ENCODE measurements around the gene URM1.

URM1 gene

GRCh38 chr9:128385496-128386460, 14.6 kb downstream of the URM1 start:
- DNase-seq (ENCODE audit: low spot score): no peak

GRCh38 chr9:128388150-128388549, 17.0 kb downstream of the URM1 start:
- no peak for DNase-seq (ENCODE audit: low spot score)

DNA sequence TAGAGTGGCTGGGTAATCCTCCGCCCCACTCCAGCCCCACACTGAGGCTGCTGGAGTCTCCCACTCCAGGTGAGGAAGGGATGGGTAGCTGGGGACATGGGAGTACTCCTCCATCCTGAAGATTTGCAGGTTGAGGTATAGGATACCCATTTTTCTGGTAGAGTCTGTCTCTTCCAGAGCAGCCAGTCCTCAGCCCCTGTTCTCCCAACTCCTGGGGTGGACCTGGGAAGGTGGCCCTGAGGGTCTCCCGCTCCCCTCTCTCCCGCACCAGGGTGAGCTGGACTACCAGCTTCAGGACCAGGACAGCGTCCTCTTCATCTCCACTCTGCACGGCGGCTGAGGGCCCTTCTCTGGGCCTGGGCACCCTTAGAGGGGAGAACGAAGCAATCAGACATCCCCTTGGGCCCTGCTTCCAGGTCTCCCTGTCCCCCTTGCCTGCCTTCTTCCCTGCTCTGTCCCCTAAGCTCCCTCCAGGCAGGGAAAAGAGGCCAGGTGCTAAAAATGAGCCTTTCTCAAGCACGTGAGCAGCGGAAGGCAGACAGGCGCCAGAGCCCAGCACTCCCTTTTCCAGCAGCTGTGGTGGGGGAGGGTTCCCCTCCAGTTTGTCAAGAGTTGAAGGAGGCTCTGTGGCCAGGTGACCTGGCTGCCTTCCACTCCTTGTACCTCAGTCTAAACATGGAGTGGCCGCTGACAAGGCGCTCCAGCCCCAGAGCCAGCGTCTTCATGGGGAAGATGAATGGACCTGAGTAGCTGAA, 18.4 kb downstream of the URM1 start:
- DNase-seq (ENCODE audit: low spot score): no peak

GRCh38 chr9:128390150-128390812, 19.1 kb downstream of the URM1 start:
- no peak for DNase-seq (ENCODE audit: low spot score)

DNA sequence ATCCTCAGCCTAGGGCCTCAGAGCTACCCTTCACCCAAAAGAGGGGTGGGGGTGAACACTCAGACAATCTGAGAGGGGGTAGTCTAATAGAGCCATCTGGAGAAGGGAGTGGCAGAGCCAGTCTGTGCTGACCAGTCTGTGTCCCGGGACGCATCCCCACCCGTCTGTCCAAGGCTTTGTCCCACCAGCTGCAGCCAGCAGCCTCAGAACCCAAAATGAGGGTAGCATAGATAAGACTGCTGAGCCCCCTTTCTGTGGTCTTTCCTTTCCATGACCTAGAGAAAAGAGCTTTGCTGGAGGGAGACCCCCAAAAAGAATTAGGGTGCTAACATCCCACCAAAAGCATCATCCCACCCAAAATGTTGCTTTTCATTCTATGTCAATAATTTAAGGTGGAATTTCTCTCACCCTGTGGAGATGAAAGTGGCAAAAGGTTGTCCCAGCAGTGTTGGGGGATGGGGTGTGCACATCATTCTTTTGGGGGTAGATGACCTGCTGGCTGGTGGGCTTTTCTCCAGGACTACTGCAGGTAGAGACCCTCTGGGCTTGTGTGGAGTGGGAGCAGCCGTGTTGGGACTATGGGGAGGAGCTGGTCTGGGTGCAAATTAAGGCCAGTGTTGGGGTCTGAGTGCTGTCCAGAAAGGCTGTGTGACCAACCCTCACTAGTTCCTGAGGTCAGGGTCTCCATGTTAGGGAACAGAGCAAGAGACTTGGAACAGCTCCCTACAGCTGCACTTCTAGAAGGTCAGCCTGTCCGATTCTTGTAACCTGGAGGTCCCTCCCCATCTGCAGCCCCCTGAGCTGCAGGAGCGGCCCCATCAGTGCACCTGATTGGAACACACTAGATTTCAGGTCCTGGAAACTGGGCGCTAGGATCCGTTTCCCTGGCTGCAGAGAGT, 19.9 kb downstream of the URM1 start:
- DNase-seq (ENCODE audit: low spot score): no peak

DNA sequence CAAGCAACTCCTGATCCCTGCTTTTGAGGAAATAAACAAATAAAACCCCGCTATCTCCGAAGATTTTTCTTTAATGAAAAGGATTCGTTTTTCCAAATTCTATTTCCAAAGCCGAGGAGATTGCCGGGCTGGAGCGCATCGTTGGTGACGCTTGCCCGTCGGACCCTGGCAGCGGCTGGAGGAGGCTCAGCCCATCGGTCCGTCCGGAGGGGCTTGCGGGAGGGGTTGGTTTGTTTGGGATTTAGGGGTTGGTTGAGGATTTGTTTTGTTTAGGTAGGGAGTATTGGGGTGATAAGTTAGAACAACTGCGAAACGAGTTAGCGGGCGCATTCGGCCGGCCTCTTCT, 20.8 kb downstream of the URM1 start:
- no peak for DNase-seq (ENCODE audit: low spot score)

DNA sequence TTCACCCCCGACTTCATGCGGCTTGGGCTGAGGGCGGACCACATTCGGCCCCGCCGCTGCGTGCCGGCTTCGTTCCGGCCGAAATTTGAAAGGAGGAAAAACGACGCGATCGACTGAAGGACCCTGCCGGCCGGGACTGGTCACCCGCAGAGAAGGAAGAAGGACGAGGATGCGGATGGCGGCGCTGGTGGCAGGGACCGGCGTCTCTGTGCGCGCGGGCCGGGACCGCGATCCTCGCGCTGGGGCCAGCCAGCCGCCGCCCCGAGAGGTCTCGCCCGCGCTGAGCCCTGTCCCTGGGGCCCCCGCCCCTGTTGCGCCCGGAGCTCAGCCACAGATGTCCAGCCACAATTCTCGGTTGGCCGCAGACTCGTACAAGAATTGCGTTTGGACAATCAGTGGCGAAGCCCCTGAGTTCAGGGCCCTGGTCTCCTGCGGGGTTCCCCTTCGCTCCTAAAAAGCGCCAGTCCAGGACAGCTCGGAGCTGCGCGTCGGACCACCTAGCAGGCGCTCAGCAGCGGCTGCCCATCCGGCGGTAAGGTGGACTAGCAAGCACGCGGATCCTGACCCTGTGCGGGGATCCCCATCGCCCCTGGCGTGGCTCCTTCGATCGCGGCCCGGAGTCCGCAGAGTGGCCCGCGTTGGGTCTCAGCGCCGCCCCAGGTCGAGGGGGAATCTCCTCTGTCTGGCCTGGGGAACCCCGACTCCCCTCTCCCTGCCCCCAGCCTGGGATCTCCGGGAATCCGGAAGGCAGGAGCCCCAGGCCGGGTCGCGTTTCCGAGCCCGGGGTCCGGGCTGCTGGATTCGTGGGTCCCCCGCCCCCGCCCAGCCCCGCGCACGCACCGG, 21.3 kb downstream of the URM1 start:
- no peak for DNase-seq (ENCODE audit: low spot score)

- DNase-seq (ENCODE audit: low spot score): no peak
Observed at GRCh38 chr9:128393145-128393775, 22.1 kb downstream of the URM1 start.

- DNase-seq (ENCODE audit: low spot score): no peak
Observed at GRCh38 chr9:128393970-128394369, 22.8 kb downstream of the URM1 start.

GRCh38 chr9:128394379-128395168, 23.4 kb downstream of the URM1 start:
- DNase-seq (ENCODE audit: low spot score): no peak

- no peak for DNase-seq (ENCODE audit: low spot score)
Observed at GRCh38 chr9:128396970-128397613, 25.9 kb downstream of the URM1 start.

DNA sequence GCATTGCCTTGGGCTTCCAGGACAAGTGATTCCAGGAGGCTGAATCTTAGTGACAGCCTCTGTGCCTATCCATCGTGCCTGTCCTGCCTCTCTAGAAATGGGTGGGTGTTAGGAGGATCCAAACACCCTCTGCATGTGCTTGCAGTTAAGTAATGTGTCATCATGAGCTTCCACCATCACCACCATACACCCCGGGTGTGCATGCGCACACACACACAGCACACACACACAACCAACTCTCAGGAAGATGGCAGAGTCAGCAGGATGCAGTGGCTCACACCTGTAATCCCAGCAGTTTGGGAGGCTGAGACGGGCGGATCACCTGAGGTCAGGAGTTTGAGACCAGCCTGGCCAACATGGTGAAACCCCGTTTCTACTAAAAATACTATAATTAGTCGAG, 26.7 kb downstream of the URM1 start:
- no peak for DNase-seq (ENCODE audit: low spot score)

DNA sequence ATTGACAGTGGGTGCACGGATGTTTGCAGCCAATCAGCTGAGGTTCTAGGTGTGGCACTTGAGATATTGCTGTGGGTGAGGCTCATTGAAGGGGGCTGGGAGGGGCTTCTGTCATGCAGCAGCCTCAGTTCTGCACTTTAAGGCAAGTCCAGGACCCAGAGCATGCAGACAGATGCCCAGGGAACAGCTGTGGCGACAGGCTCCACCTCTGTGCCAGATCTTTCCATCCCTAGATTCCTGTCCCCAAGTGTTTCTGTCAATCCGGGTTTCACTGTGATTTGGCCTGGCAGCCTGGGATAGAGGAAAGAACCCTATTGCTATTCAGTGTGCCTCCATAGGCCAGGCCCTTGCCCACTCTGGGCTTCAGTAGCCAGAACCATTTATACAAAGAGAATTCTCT, 28.7 kb downstream of the URM1 start:
- no peak for DNase-seq (ENCODE audit: low spot score)

DNA sequence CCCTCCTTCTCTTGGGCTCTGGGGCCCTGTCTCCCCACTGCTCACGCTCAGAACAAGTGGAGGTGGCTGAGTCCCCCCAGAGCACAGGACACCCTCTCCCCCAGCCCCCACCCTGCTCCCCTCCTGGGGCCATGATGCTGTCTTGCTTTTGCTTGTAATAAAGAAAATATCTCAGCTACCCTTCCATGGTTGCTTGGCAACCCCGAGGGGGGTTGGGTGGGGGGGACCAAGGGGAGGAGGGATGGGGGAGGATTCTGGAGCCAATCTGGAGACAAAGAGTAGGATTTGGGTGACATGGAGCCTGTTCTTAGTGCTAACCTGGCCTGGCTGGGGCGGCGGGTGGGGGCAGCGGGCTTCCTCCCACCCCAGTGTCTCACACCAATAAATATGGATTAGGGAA, 33.4 kb downstream of the URM1 start:
- DNase-seq (ENCODE audit: low spot score): no peak

GRCh38 chr9:128405077-128405779, 34.1 kb downstream of the URM1 start:
- no peak for DNase-seq (ENCODE audit: low spot score)

DNA sequence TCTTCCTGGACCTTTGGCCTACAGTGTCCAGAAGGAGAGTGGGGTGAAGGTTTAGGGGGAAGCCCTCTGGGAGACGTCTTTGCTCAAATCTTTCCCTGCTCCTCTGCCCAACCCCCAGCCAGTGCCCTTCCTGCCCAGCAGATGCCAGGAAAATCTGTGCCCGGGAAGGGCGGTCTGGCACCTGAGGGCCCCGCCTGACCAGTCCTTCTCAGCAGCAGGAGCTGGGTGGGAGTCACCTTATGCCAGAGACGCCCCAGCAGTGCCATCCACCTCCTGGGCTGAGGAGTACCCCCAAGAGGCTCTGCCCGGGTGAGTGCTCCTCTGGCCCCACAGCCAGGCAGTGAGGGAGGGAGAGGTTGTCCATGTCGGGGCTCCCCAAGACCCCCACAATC, 34.6 kb downstream of the URM1 start:
- no peak for DNase-seq (ENCODE audit: low spot score)

GRCh38 chr9:128406848-128407391, 35.7 kb downstream of the URM1 start:
- no peak for DNase-seq (ENCODE audit: low spot score)

GRCh38 chr9:128408963-128409431, 37.8 kb downstream of the URM1 start:
- DNase-seq (ENCODE audit: low spot score): no peak
